Ovary (tissue), 9 donors: ENCODE measurements around the gene AK3. TPM values are rescaled to one million over a fixed set of nuclear protein-coding genes. Genes with fewer than 3 reads are reported as not detected.

Experiments used
- DNase-seq, 5 donors: peaks; one replicate each; pipeline ENCODE4 v3.0.0-alpha.2; 2019 to 2020
- H3K27ac ChIP-seq, 2 donors: fragments of 200-600 bp; one replicate each; pipeline versions ENCODE4 v1.5.1 to v1.8.0; 2019 to 2022
- H3K27me3 ChIP-seq: fragments of 200-600 bp; one replicate; pipeline ENCODE4 v1.8.0; 2022
- H3K36me3 ChIP-seq: fragments of 200-600 bp; sonication (generic); one replicate; pipeline ENCODE4 v1.5.1; 2019
- H3K4me1 ChIP-seq: one replicate; pipeline ENCODE4 v1.8.1; 2013; ENCODE audit warnings: mild to moderate bottlenecking, moderate library complexity; ENCODE audit not compliant: insufficient read depth
- H3K4me3 ChIP-seq: fragments of 200-600 bp; sonication (generic); one replicate; pipeline ENCODE4 v1.5.1; 2017
- H3K9me3 ChIP-seq, 2 donors: fragments of 200-600 bp in 1 of 2; sonication (generic) in 1 of 2; one replicate each; pipeline versions ENCODE4 v1.5.1 to v1.8.1; 2013 to 2019; ENCODE audit warnings: mild to moderate bottlenecking in 1 of 2, moderate library complexity in 1 of 2
- CTCF ChIP-seq, 3 donors: fragments of 450-650 bp in 2 of 3; fragments of 200-600 bp in 1 of 3; IDR thresholded peaks; one replicate each; pipeline versions ENCODE4 v1.5.1 to v1.8.0; 2016 to 2022; ENCODE audit warnings: antibody characterized with exemption in 3 of 3, mild to moderate bottlenecking in 1 of 3
- EP300 ChIP-seq: sonication (generic); formaldehyde crosslinking; IDR thresholded peaks from one replicate; pipeline ENCODE4 v1.6.1; 2017; ENCODE audit warnings: antibody characterized with exemption
- POLR2A ChIP-seq: fragments of 450-650 bp; IDR thresholded peaks from one replicate; pipeline ENCODE4 v1.6.1; 2017; ENCODE audit warnings: antibody characterized with exemption, mild to moderate bottlenecking, moderate library complexity
- WGBS, 3 donors: extraction: QIAGEN DNeasy Blood & Tissue Kit in 1 of 3; methylation state at CpG; one replicate each; pipeline versions ENCODE4 v1.1.5 to v1.1.7; 2013 to 2017; 5-methylcytosine and 5-hydroxymethylcytosine counted together
- intact Hi-C, 4 donors: fragments of 100-400 bp; cut with DNase I; formaldehyde crosslinking; loops; one replicate each; pipeline versions ENCODE4 v1.11.0 to v1.15.1; 2022 to 2023
- polyA plus RNA-seq, 2 donors: library from polyadenylated mRNA; stranded (reverse); fragments of 200-250 nt in 1 of 2; fragments of 350-450 nt in 1 of 2; fragmentation: Illumina TruSeq in 1 of 2; extraction: RNeasy Lipid Tissue Mini Kit (QIAGEN cat#74804) in 1 of 2; gene quantifications; one replicate each; pipeline ENCODE4 v1.2.3, GENCODE V29; 2013 to 2014
- total RNA-seq, 7 donors: library from RNA; depleted of rRNA in 2 of 7; stranded (reverse); fragments of >200 nt in 2 of 7; fragmentation: NEBNext Ultra II Directional in 3 of 7; extraction: Animal tissue kit (Norgen Biotek cat#: 25700) in 3 of 7; gene quantifications; one replicate each; pipeline versions ENCODE4 v1.1.0 to v1.2.4, GENCODE V29; 2016 to 2023
- donor health status: DM: no; HTN: no; CAD: no; lungs with moderate emphysema.
- donor health status: DM: no; HTN: no; CAD: no.
- donor health status: Bipolar disorder and iron deficiency.
- donor health status: DM: yes; HTN: yes; CAD: no.
- donor health status: DM: no; HTN: no; CAD: no.
- donor health status: DM: yes; HTN: yes; CAD: no.

Gene AK3
- total and polyA plus RNA-seq, 9 donors, result 49.8 to 88.7 (median 59.5) TPM

DNA sequence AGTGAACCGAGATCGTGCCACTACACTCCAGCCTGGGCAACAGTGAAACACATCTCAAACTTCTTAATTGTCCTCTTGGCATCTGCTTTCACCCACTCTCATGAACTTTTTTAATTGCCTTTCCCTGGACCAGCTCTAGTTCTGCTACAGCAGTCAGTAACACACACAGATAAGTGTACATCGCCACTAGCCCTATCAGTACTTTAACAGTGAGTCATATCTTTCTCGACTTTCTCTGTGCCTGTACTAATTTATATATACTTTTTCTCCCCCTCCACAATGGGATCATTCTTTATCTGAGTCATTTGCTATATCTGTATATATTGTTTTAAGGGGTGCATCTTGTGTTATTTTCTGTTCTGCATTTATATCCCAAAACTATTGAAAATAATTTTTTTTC lies 54.9 kb downstream of the AK3 start:
- Histone ChIP-seq H3K27me3 (no peaks in the 10 kb centered on the region), H3K4me1 (peaks cover 19% of the 10 kb centered on the region), H3K27ac (no peak overlapping the region), H3K36me3 (no peaks in the 10 kb centered on the region), H3K9me3 (no peaks in the 10 kb centered on the region), H3K4me3 (no peak overlapping the region)
- intact Hi-C loops, result no loop called here
- TF ChIP-seq CTCF (IDR thresholded peaks at IDR 0.05) (no peak), EP300 (no peak), POLR2A (no peak)
- DNase-seq, result no peak
- 43 to 53% (median 48%) methylated on average over 4 of the region's 4 CpGs for WGBS, 3 donors

GRCh38 chr9:4684820-4685219 lies 56.2 kb downstream of the AK3 start:
- Histone ChIP-seq H3K4me1 (peaks cover 13% of the 10 kb centered on the region), H3K36me3 (no peaks in the 10 kb centered on the region), H3K27me3 (no peaks in the 10 kb centered on the region), H3K9me3 (no peaks in the 10 kb centered on the region), H3K27ac (no peak overlapping the region), H3K4me3 (no peak overlapping the region)
- intact Hi-C loops, result no loop called here
- no peak for DNase-seq
- WGBS, 3 donors, result 82 to 85% (median 84%) methylated on average over 4 of the region's 4 CpGs
- TF ChIP-seq EP300 (no peak), POLR2A (no peak), CTCF (IDR thresholded peaks at IDR 0.05) (no peak)

DNA sequence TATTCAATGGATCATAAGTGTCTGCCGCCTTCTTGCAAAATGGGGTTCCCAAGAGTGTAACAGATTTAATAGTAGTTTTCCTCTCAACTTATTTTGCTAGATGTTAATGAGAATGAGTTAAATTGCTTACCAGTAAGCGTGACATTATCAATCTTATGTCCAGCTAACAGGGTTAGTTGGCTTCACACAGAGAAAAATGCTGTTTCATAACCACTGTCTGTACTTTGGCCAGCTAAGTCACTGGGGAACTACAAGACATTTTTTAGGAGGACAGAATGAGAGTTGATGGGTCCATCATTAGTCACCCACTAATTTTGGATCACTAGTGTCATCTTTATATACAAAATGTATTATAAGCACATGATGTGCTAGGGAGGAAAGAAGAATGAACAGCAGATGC lies 60.3 kb downstream of the AK3 start:
- no peaks in the 10 kb centered on the region for H3K36me3 ChIP-seq
- WGBS, 3 donors, result 22 to 32% (median 23%) methylated on average over 2 of the region's 2 CpGs
- peaks cover 5% of the 10 kb centered on the region for H3K4me1 ChIP-seq
- no peak for DNase-seq
- H3K27me3 ChIP-seq, result no peaks in the 10 kb centered on the region
- H3K9me3 ChIP-seq, result no peaks in the 10 kb centered on the region
- peak overlapping the region in 1 of 2 donors; percentile 91 for H3K27ac ChIP-seq
- peak overlapping the region; percentile 59 for H3K4me3 ChIP-seq
- intact Hi-C loops, result no loop called here
- TF ChIP-seq CTCF (IDR thresholded peaks at IDR 0.05), result no peak
- no peak for TF ChIP-seq POLR2A
- TF ChIP-seq EP300, result no peak

- H3K36me3 ChIP-seq, result no peaks in the 10 kb centered on the region
- DNase-seq, result no peak
- peak overlapping the region; percentile 90 to 91 for H3K27ac ChIP-seq
- intact Hi-C loops, result no loop called here
- H3K4me3 ChIP-seq, result peak overlapping the region; percentile 59
- H3K4me1 ChIP-seq, result peaks cover 5% of the 10 kb centered on the region
- no peaks in the 10 kb centered on the region for H3K9me3 ChIP-seq
- no peaks in the 10 kb centered on the region for H3K27me3 ChIP-seq
- WGBS, 3 donors, result 0% methylated on average over 10 of the region's 10 CpGs
- TF ChIP-seq POLR2A, result no peak
- no peak for TF ChIP-seq CTCF (IDR thresholded peaks at IDR 0.05)
Measured at GRCh38 chr9:4680173-4680525, 60.9 kb downstream of the AK3 start.
